SIG-M5 treated with dmso at 0.1 percent for 504 hours (cell line): ENCODE data around the gene PTBP2.
A peak's percentile ranks its signal among the peaks of the same experiment; 100 is the strongest.

Experiments used
- DNase-seq: peaks from one replicate; lab custom pipeline; 2025; ENCODE audit not compliant: unreplicated experiment; lab: John Stamatoyannopoulos, UW

PTBP2 gene, protein sequence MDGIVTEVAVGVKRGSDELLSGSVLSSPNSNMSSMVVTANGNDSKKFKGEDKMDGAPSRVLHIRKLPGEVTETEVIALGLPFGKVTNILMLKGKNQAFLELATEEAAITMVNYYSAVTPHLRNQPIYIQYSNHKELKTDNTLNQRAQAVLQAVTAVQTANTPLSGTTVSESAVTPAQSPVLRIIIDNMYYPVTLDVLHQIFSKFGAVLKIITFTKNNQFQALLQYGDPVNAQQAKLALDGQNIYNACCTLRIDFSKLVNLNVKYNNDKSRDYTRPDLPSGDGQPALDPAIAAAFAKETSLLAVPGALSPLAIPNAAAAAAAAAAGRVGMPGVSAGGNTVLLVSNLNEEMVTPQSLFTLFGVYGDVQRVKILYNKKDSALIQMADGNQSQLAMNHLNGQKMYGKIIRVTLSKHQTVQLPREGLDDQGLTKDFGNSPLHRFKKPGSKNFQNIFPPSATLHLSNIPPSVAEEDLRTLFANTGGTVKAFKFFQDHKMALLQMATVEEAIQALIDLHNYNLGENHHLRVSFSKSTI

DNA sequence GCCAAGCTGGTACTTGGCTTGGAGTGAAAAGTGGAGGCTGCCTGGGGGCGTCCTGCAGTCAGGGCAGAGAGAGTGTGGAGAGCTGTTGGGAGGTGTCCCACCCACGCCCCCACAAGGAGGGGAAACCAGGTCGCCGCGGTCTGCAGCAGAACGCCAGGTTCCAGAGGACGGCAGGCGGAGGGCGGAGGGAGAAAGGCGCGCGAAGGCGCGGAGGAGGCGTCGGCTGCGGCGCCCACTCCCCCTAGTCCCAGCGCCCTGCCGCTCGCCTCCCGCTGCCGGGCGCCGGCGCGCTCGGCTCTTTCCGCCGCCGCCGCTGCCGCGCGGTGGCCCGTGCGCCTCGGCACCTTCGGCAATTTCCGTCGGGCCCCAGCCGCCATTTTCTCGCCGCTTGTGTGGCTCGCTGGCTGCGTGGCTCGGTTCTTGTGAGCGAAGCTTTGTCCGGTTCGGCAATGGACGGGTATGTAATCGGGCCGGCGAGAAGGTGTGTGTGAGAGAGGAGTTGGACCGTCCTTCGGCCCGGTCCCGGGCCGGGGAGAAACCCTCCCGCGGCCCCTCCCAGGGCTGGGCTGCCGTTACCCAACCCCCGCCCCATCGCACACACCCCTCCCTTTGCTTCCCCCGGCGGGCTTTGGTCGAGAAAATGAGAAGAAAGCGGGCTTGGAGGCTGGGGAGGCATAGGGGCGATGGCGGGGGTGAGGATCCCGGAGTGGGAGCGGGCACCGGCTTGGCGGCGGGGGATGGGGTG is at the start of gene PTBP2:
Gene PTBP2, plus strand, starts transcription at position 369 of the 745 bp plus-strand sequence. Its CDS starts 81 bp downstream, at position 450.
- DNase-seq: peak; percentile 56

GRCh38 chr1:96674915-96675314 is 46.7 kb upstream of the PTBP2 start:
- no peak for DNase-seq

GRCh38 chr1:96682056-96682455 is 39.5 kb upstream of the PTBP2 start:
- DNase-seq: no peak

GRCh38 chr1:96683931-96684330 is 37.7 kb upstream of the PTBP2 start:
- peak; percentile 25 for DNase-seq

DNA sequence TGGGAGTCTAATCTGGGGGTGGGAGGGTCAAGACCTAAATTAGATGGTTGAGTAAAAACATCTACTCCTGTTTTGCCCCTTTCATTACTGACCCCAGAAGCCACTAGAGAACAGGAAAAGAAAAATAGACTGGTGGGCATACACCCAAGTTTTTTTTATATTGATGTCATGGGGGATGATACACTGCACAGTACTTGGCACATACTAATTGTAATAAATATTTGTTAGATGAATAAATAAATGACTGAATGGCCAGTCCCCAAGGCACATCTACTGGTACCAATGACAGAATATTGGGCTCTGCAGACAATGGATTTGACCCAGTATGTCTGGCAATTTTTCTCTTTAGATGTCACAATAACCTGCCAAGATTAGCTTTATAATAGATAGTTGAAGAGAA is 36.8 kb upstream of the PTBP2 start:
- DNase-seq: no peak

GRCh38 chr1:96688767-96689166 is 32.8 kb upstream of the PTBP2 start:
- DNase-seq: no peak

GRCh38 chr1:96695954-96696353 is 25.6 kb upstream of the PTBP2 start:
- DNase-seq: no peak

DNA sequence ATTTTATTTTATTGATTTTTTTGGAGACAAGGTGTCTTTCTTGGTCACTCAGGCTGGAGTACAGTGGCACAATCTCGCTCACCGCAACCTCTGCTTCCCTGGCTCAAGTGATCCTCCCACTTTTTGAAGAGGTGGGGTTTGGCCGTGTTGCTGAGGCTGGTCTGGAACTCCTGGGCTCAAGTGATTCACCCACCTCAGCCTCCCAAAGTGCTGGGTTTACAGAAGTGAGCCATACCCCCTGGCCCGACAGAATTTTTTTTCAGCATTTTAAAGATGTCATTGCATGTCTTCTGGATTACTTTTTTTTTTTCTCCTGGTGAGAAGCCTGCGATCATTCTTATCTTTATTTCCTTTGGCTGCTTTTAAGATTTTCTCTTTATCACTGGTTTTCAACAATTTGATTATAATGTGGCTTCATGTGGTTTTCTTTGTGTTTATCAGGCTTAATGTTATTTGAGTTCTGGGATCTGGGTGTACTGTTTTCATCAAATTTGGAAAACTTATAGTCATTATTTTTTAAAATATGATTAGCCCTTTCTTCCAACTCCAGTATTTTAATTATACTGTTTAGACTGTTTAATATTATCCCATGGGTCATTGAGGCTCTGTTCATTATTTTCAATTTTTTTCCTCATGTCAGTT is 23.1 kb upstream of the PTBP2 start:
- DNase-seq: no peak

- DNase-seq: no peak
Measured at GRCh38 chr1:96703186-96703585, 18.4 kb upstream of the PTBP2 start.

GRCh38 chr1:96707023-96707422 is 14.6 kb upstream of the PTBP2 start:
- DNase-seq: no peak

- DNase-seq: no peak
Measured at GRCh38 chr1:96708482-96708881, 13.1 kb upstream of the PTBP2 start.

GRCh38 chr1:96710708-96711477 is 10.7 kb upstream of the PTBP2 start:
- no peak for DNase-seq

DNA sequence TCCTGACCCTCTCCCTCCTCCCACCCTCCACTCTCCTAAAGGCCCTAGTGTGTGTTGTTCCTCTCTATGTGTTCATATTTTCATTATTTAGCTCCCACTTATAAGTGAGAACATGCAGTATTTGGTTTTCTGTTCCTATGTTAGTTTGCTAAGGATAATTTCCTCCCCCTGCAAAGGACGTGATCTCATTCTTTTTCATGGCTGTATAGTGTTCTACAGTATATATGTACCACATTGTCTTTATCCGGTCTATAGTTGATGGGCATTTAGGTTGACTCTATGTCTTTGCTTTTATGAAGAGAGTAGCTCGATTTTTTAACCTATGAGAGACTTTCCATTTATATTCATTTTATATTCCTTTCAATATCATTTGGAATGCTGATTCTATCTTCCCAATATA is 7.9 kb upstream of the PTBP2 start:
- no peak for DNase-seq

GRCh38 chr1:96714881-96715280 is 6.7 kb upstream of the PTBP2 start:
- no peak for DNase-seq

GRCh38 chr1:96715482-96715881 is 6.1 kb upstream of the PTBP2 start:
- no peak for DNase-seq

DNA sequence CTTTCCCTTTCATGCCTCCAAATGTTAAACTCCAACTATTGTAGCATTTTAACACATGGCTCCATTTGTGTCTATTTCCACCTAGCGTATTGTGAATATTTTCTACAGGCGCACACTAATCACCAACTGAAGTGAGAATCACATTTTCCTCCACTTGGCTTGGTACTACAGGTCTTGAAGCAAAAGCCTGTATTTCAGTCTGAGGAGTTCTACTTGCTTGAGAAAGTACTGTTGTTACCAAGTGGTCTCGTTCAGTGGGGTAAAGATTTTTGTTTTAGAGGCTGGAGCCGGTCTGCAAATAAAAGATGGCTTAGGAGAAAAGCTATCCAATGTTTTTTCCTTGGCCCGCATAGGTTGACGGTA is 550 bp upstream of the PTBP2 start:
- peak; percentile 26 for DNase-seq

- DNase-seq: peak; percentile 25
Measured at GRCh38 chr1:96722161-96722922, 758 bp downstream of the PTBP2 start.

- DNase-seq: no peak
Measured at GRCh38 chr1:96722958-96723357, 1.4 kb downstream of the PTBP2 start.

DNA sequence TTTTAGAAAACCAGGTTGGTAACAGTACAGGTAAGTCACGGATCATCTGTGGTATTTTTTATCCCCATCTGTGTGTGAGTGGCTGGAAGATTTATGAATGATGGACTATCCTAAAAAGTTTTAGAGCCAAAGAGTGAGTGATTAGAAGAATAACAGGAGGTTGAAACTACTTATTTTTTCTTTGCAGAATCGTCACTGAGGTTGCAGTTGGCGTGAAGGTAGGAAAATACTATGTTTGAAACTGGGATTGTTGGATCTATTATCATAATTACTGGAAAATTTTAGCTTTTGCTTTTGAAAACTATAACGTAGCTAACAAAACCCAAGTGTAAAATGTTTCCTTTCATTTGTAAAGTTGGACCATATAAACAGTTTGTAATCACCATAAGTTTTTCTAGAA is 1.8 kb downstream of the PTBP2 start:
- peak; percentile 1 for DNase-seq

DNA sequence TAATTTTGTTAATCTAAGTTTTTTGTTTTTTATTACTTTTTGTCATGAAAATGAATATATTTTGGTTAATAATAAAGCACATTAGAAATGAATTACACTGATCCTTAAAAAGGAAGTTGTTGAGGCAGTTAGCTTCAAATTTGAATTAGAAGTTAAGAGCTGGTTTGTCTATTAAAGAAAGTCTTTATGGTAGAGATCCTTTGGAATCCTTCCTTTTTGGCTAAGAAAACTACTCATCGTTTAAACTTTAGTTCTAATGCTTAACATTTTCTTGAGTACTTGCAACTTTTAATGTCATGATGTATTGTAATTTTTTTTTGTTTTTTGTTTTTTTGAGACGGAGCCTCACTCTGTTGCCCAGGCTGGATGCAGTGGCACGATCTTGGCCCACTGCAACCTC is 2.4 kb downstream of the PTBP2 start:
- DNase-seq: no peak
